IMR-90 (cell line): ENCODE measurements around the gene SLC25A22. TPM values are rescaled to one million over a fixed set of nuclear protein-coding genes. Genes with fewer than 3 reads are reported as not detected.

Source experiments
- ATAC-seq: fragments of 200-7000 bp; cut with Tn5 transposase; 2 replicates; pipeline ENCODE4 v1.9.1; 2020; ENCODE audit warnings: low read depth, mild to moderate bottlenecking, moderate library complexity
- BruUV-seq: library from RNA; stranded (reverse); fragments of 400-500 nt; replicated peaks from 2 replicates; lab custom pipeline; 2021; lab: Mats Ljungman, UMichigan
- CTCF ChIA-PET: fragments of 300-600 bp; formaldehyde crosslinking; extraction: SDS; loops from one replicate; lab custom pipeline; 2021; ENCODE audit warnings: antibody characterized with exemption; lab: Yijun Ruan, JAX
- POLR2A ChIA-PET: fragments of 300-600 bp; sonication (Branson Sonifier 250); formaldehyde crosslinking; loops from one replicate; lab custom pipeline; 2022; ENCODE audit warnings: antibody characterized with exemption; ENCODE audit not compliant: unreplicated experiment; lab: Charles Lee
- DNase-seq: peaks from one replicate; pipeline ENCODE4 v3.0.0; 2013
- H2AFZ ChIP-seq: replicated peaks from 2 replicates; pipeline ENCODE3; 2013; ENCODE audit warnings: low read length, mild to moderate bottlenecking; ENCODE audit not compliant: poor library complexity
- H2AK5ac ChIP-seq: 2 replicates; pipeline ENCODE4 v1.6.1; 2013; ENCODE audit warnings: low read depth, low read length, inconsistent platforms
- H2AK9ac ChIP-seq: replicated peaks from 2 replicates; pipeline ENCODE3; 2013; ENCODE audit warnings: mild to moderate bottlenecking, low read depth, low read length, moderate library complexity; ENCODE audit not compliant: poor library complexity
- H2BK120ac ChIP-seq: 2 replicates; pipeline ENCODE4 v1.6.1; 2013; ENCODE audit warnings: low read depth, low read length, inconsistent platforms
- H2BK15ac ChIP-seq: 3 replicates; pipeline ENCODE4 v1.6.1; 2013; ENCODE audit warnings: low read depth, low read length, inconsistent platforms
- H2BK20ac ChIP-seq: 2 replicates; pipeline ENCODE4 v1.6.1; 2013; ENCODE audit warnings: low read depth, mild to moderate bottlenecking, inconsistent platforms, low read length, moderate library complexity
- H2BK5ac ChIP-seq: 2 replicates; pipeline ENCODE4 v1.6.1; 2013; ENCODE audit warnings: mild to moderate bottlenecking, low read depth, low read length, inconsistent platforms; ENCODE audit not compliant: poor library complexity, severe bottlenecking
- H3K14ac ChIP-seq: replicated peaks from 2 replicates; pipeline ENCODE4 v1.6.1; 2013; ENCODE audit warnings: low read depth, low read length, inconsistent platforms
- H3K18ac ChIP-seq: 2 replicates; pipeline ENCODE4 v1.6.1; 2013; ENCODE audit warnings: low read depth, low read length, control low read depth
- H3K23ac ChIP-seq: 2 replicates; pipeline ENCODE4 v1.6.1; 2013; ENCODE audit warnings: low read depth, low read length, inconsistent platforms
- H3K27ac ChIP-seq: 2 replicates; pipeline ENCODE4 v1.5.1; 2013; ENCODE audit warnings: mild to moderate bottlenecking, control low read depth, low read length; ENCODE audit not compliant: insufficient read depth
- H3K27me3 ChIP-seq: 2 replicates; pipeline ENCODE4 v1.6.1; 2013; ENCODE audit warnings: low read length; ENCODE audit not compliant: control insufficient read depth, insufficient read depth
- H3K36me3 ChIP-seq: 2 replicates; pipeline ENCODE4 v1.6.1; 2013; ENCODE audit warnings: low read length, mixed read lengths; ENCODE audit not compliant: control insufficient read depth, insufficient read depth
- H3K4ac ChIP-seq: 2 replicates; pipeline ENCODE4 v1.6.1; 2013; ENCODE audit warnings: low read depth, low read length, inconsistent platforms
- H3K4me1 ChIP-seq: 2 replicates; pipeline ENCODE4 v1.6.1; 2013; ENCODE audit warnings: low read length, mixed read lengths; ENCODE audit not compliant: control insufficient read depth, insufficient read depth
- H3K4me2 ChIP-seq: 2 replicates; pipeline ENCODE4 v1.6.1; 2013; ENCODE audit warnings: low read depth, mild to moderate bottlenecking, control low read depth, low read length, moderate library complexity
- H3K4me3 ChIP-seq: 2 replicates; pipeline ENCODE4 v1.5.1; 2013; ENCODE audit warnings: low read depth, mild to moderate bottlenecking, control low read depth, low read length, moderate library complexity; ENCODE audit not compliant: insufficient read depth
- H3K56ac ChIP-seq: 2 replicates; pipeline ENCODE4 v1.6.1; 2013; ENCODE audit warnings: low read length, inconsistent platforms; ENCODE audit not compliant: insufficient read depth; ENCODE audit errors: extremely low read depth
- H3K79me1 ChIP-seq, 2 experiments: 2 replicates each; pipeline ENCODE4 v1.6.1; 2013; ENCODE audit warnings: low read length in 2 of 2, inconsistent platforms in 1 of 2, low read depth in 1 of 2
- H3K9ac ChIP-seq: 2 replicates; pipeline ENCODE4 v1.6.1; 2013; ENCODE audit warnings: low read depth, low read length, control low read depth
- H3K9me1 ChIP-seq: 2 replicates; pipeline ENCODE4 v1.6.1; 2013; ENCODE audit warnings: low read length, inconsistent platforms; ENCODE audit not compliant: insufficient read depth
- H3K9me3 ChIP-seq: 2 replicates; pipeline ENCODE4 v1.6.1; 2013; ENCODE audit warnings: low read length; ENCODE audit not compliant: control insufficient read depth, insufficient read depth
- H4K20me1 ChIP-seq: 2 replicates; pipeline ENCODE4 v1.6.1; 2013; ENCODE audit warnings: low read length, inconsistent platforms; ENCODE audit not compliant: insufficient read depth
- H4K5ac ChIP-seq: 2 replicates; pipeline ENCODE4 v1.6.1; 2013; ENCODE audit warnings: mild to moderate bottlenecking, low read depth, low read length, control low read depth
- H4K8ac ChIP-seq, 2 experiments: 2 replicates each; pipeline ENCODE4 v1.6.1; 2013; ENCODE audit warnings: low read depth in 2 of 2, low read length in 2 of 2, control low read depth in 1 of 2, inconsistent platforms in 1 of 2
- H4K91ac ChIP-seq: 2 replicates; pipeline ENCODE4 v1.6.1; 2013; ENCODE audit warnings: low read depth, low read length, inconsistent platforms; ENCODE audit not compliant: insufficient read depth
- CHD1 ChIP-seq: IDR thresholded peaks from 2 replicates; pipeline ENCODE4 v1.6.1; 2012; ENCODE audit warnings: low read depth, low read length, improper control_type of control experiment
- CTCF ChIP-seq: conservative IDR thresholded peaks from 2 replicates; pipeline ENCODE4 v1.5.1; 2012; ENCODE audit warnings: mild to moderate bottlenecking, low read depth, low read length, improper control_type of control experiment
- MAFK ChIP-seq: IDR thresholded peaks from 2 replicates; pipeline ENCODE4 v1.6.1; 2012; ENCODE audit warnings: low read depth, low read length, improper control_type of control experiment
- RAD21 ChIP-seq: IDR thresholded peaks from 2 replicates; pipeline ENCODE4 v1.6.1; 2012; ENCODE audit warnings: low read length, improper control_type of control experiment
- RFX5 ChIP-seq: IDR thresholded peaks from 2 replicates; pipeline ENCODE4 v1.8.0; 2012; ENCODE audit warnings: low read depth, mild to moderate bottlenecking, low read length, moderate library complexity
- SMC3 ChIP-seq: fragments of 150-350 bp; IDR thresholded peaks from 2 replicates; pipeline ENCODE4 v1.6.1; 2016; ENCODE audit warnings: low read depth, mild to moderate bottlenecking, antibody characterized with exemption, low read length, moderate library complexity
- WGBS, 2 experiments: methylation state at CpG; one replicate each; pipeline versions ENCODE4 v1.1.5 to v1.1.7; 2013; ENCODE audit warnings: missing lambda C conversion rate in 2 of 2; ENCODE audit not compliant: insufficient read length in 1 of 2; ENCODE audit errors: extremely low coverage in 2 of 2; 5-methylcytosine and 5-hydroxymethylcytosine counted together
- dilution Hi-C: fragments of 300-500 bp; cut with HindIII; formaldehyde crosslinking; loops from one replicate; pipeline ENCODE4 v1.14.3; 2018; ENCODE audit warnings: low sequenced_read_pairs; ENCODE audit not compliant: unreplicated experiment
- in situ Hi-C: fragments of 300-500 bp; cut with MboI; formaldehyde crosslinking; loops from 3 replicates; pipeline ENCODE4 v1.14.3; 2019; ENCODE audit warnings: low sequenced_read_pairs, inconsistent platforms, mixed read lengths
- intact Hi-C: fragments of 100-400 bp; cut with micrococcal nuclease; formaldehyde crosslinking; loops from 2 replicates; pipeline ENCODE4 v1.10.0; 2022
- polyA plus RNA-seq, 3 experiments: library from polyadenylated mRNA; depleted of rRNA; stranded (reverse); fragments of >200 nt; gene quantifications; 2 replicates each; pipeline ENCODE4 v1.2.3, GENCODE V29; 2012; ENCODE audit warnings: low replicate concordance in 1 of 3
- total RNA-seq: library from RNA; depleted of rRNA; stranded (reverse); fragments of >200 nt; gene quantifications from 2 replicates; pipeline ENCODE4 v1.2.3, GENCODE V29; 2012

SLC25A22 gene
- total and polyA plus RNA-seq, 2 of the 4 experiments (the other 2 are of a cell fraction), result 8.2 to 41.3 TPM

GRCh38 chr11:765025-765801 lies 32.9 kb downstream of the SLC25A22 start:
- Histone ChIP-seq H3K14ac (no peak overlapping the region), H4K8ac (no peak overlapping the region), H2BK120ac (no peak overlapping the region), H4K20me1 (peaks cover 43% of the 10 kb centered on the region), H3K23ac (no peak overlapping the region), H3K9ac (no peak overlapping the region), H4K91ac (no peak overlapping the region), H2BK5ac (no peak overlapping the region), H3K4me3 (no peak overlapping the region), H3K9me3 (no peaks in the 10 kb centered on the region), H2BK15ac (no peak overlapping the region), H3K4ac (no peak overlapping the region), H3K4me2 (no peak overlapping the region), H4K5ac (no peak overlapping the region), H2AK9ac (no peak overlapping the region), H3K27me3 (no peaks in the 10 kb centered on the region), H3K79me1 (peaks cover 4 to 50% of the 10 kb centered on the region in 2 experiments; a peak in 3 of 4 replicates), H2BK20ac (no peak overlapping the region), H3K36me3 (peaks cover 58% of the 10 kb centered on the region), H2AFZ (peak overlapping the region; percentile 14), H3K18ac (no peak overlapping the region), H2AK5ac (no peak overlapping the region), H3K27ac (no peak overlapping the region), H3K4me1 (peaks cover 5% of the 10 kb centered on the region), H3K9me1 (peaks cover 3% of the 10 kb centered on the region; the same call in 1 of the 2 replicates), H3K56ac (no peak overlapping the region)
- peak; percentile 47 for ATAC-seq
- intact Hi-C loops (no loop called here), in situ Hi-C loops (no loop called here), dilution Hi-C loops (no loop called here)
- CTCF ChIA-PET, result no interaction called here
- no TSS peak for BruUV-seq
- TF ChIP-seq MAFK, result no peak
- no peak for TF ChIP-seq CHD1
- no peak for TF ChIP-seq RFX5
- peak; percentile 50 for TF ChIP-seq CTCF
- peak; percentile 57 for TF ChIP-seq RAD21
- peak; percentile 22; the same call in 1 of the 2 replicates for TF ChIP-seq SMC3
- DNase-seq, result peak; percentile 36
- 62% methylated on average over 10 of the region's 19 CpGs; no CpG with 5 or more reads in 1 of the 2 experiments for WGBS, 2 experiments
- POLR2A ChIA-PET, result no interaction called here
